BLaER1 treated with 17β-estradiol and CSF1 and Interleukin-3, amounts not matched to agents 10 nM and 100 nM (cell line): ENCODE measurements around the gene EIF6.

ENCODE experiments used
- H3K27ac ChIP-seq, 11 experiments: shearing (Covaris generic); formaldehyde crosslinking; 2 replicates each; pipeline ENCODE4 v1.8.1; 2022
- H3K27me3 ChIP-seq, 11 experiments: shearing (Covaris generic); formaldehyde crosslinking; 2 replicates each; pipeline ENCODE4 v1.8.1; 2022
- H3K36me3 ChIP-seq, 11 experiments: shearing (Covaris generic); formaldehyde crosslinking; 2 replicates each; pipeline ENCODE4 v1.8.1; 2022
- H3K4me1 ChIP-seq, 10 experiments: shearing (Covaris generic); formaldehyde crosslinking; 2 replicates each; pipeline ENCODE4 v1.8.1; 2022
- H3K4me2 ChIP-seq, 11 experiments: shearing (Covaris generic); formaldehyde crosslinking; 2 replicates each; pipeline ENCODE4 v1.8.1; 2022
- H3K4me3 ChIP-seq, 10 experiments: shearing (Covaris generic); formaldehyde crosslinking; 2 replicates each; pipeline ENCODE4 v1.8.1; 2022
- H3K9ac ChIP-seq, 11 experiments: shearing (Covaris generic); formaldehyde crosslinking; 2 replicates each; pipeline ENCODE4 v1.8.1; 2022
- H3K9me3 ChIP-seq, 11 experiments: shearing (Covaris generic); formaldehyde crosslinking; replicated peaks in 1 of 11; 2 replicates each; pipeline ENCODE4 v1.8.1; 2022
- H4K20me1 ChIP-seq, 11 experiments: shearing (Covaris generic); formaldehyde crosslinking; 2 replicates each; pipeline ENCODE4 v1.8.1; 2022
- Cebpa-rat ChIP-seq, 11 experiments: shearing (Covaris generic); IDR thresholded peaks; 2 replicates each; pipeline ENCODE4 v1.8.1; 2022

The EIF6 gene

GRCh38 chr20:35307666-35308653, 23.4 kb upstream of the EIF6 start:
- peak overlapping the region in 2 of 11 experiments; percentile 76 to 87; a peak in 1 of 22 replicates for H3K27ac ChIP-seq

DNA sequence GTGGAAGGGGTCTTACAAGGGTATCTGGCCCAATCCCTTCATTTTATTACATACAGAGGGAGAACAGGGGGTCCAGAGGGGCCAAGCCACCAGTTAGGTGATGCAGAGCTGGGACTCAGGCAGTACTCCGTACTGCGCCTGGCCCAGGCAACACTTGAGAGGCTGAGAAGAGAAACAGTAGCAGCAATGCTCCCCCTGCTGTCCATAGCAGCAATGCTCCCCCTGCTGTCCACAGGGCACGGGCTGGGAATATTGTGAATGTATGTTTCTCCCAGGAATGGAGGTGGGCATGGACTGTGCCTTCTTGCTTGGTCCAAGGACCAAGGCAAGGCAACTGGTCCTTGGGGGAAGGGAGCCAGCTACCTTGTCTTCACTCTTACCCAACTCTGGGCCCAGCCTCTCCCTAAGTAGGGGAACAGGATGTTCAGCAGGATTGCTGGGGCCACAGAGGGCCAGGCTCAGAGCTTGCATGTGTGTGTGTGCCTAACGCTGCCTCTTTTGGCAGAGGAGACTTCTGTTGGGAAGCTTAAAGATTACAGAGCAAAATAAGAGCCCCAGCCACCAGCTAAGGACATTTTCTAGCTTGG, 22.5 kb upstream of the EIF6 start:
- peaks cover 11 to 56% (median 25%) of the 10 kb centered on the region in 10 experiments; a peak in 19 of 20 replicates for H3K4me1 ChIP-seq
- peak overlapping the region in 2 of 11 experiments; percentile 53 to 64; a peak in 2 of 22 replicates for H3K9ac ChIP-seq
- peak overlapping the region in 3 of 11 experiments; percentile 76 to 92 (median 89); a peak in 6 of 22 replicates for H3K4me2 ChIP-seq
- H3K4me3 ChIP-seq, result no peak overlapping the region
- H3K27ac ChIP-seq, result peak overlapping the region in 3 of 11 experiments; percentile 69 to 87 (median 76); a peak in 7 of 22 replicates
- H3K9me3 ChIP-seq, result no peaks in the 10 kb centered on the region
- TF ChIP-seq Cebpa-rat (IDR thresholded peaks at IDR 0.05), result no peak
- H3K36me3 ChIP-seq, result peaks cover 21 to 71% (median 49%) of the 10 kb centered on the region in 11 experiments; a peak in 21 of 22 replicates
- peaks cover 0 to 41% (median 0%) of the 10 kb centered on the region in 11 experiments; a peak in 3 of 22 replicates for H4K20me1 ChIP-seq
- H3K27me3 ChIP-seq, result no peaks in the 10 kb centered on the region

More at GRCh38 chr20:35307666-35308653, 23.4 kb upstream of the EIF6 start:
- H3K36me3 ChIP-seq, result peaks cover 16 to 71% (median 50%) of the 10 kb centered on the region in 11 experiments; a peak in 21 of 22 replicates
- peaks cover 11 to 65% (median 31%) of the 10 kb centered on the region in 10 experiments; a peak in 19 of 20 replicates for H3K4me1 ChIP-seq
- no peak for TF ChIP-seq Cebpa-rat (IDR thresholded peaks at IDR 0.05)
- peak overlapping the region in 9 of 11 experiments; percentile 2 to 92 (median 32); a peak in 11 of 22 replicates for H3K4me2 ChIP-seq
- no peaks in the 10 kb centered on the region for H3K27me3 ChIP-seq
- peak overlapping the region in 1 of 11 experiments; percentile 6; a peak in 2 of 22 replicates for H3K9ac ChIP-seq
- no peak overlapping the region for H3K4me3 ChIP-seq
- H4K20me1 ChIP-seq, result peaks cover 0 to 41% (median 0%) of the 10 kb centered on the region in 11 experiments; a peak in 3 of 22 replicates
- no peaks in the 10 kb centered on the region for H3K9me3 ChIP-seq

DNA sequence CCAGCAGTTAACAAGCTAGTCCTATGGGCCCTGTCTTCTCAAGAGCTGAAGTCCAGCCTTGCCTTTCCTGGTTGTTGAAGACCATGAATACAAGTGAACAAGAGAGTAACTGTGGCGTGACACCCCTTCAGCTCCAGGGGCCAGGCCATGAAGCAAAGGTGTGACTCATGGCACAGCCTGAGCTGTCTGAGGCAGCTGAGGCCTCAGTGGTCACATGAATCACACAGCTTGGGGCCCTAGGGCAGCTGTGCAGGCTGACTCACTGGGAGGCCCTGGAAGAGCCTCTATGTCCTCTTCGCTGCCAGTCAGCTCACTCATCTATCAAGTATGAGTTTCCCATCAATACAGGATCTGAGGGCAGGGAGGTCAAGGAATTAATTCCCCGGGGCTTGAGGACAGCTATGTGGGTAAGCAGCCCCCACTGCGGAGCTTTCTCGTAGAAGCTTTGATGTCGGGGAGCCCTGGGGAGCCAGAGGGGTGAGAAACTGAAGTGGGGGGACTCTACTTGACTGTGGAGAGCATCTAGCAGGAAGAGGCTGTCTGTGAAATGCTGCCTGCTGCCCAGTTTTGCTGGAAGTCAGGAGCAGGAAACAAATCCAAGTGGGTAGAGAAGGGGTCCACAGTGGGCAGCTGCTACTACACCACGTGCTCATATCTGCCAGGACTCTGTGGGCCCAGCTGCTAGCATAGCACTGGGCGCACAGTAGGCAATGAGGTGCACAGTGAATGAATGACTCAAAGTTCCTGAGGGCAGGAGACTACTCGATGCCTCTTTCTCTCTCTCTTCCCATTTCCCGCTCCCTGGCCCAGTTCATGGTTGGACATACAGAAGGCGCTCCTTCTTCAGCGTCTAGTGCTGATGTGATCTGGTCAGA, 21.3 kb upstream of the EIF6 start:
- peak overlapping the region in 5 of 11 experiments; percentile 21 to 92 (median 76); a peak in 9 of 22 replicates for H3K4me2 ChIP-seq
- no peak overlapping the region; a peak in 1 of 20 replicates for H3K4me3 ChIP-seq
- no peaks in the 10 kb centered on the region for H3K27me3 ChIP-seq
- peaks cover 10 to 67% (median 43%) of the 10 kb centered on the region in 11 experiments; a peak in 20 of 22 replicates for H3K36me3 ChIP-seq
- peaks cover 11 to 51% (median 24%) of the 10 kb centered on the region in 10 experiments; a peak in 19 of 20 replicates for H3K4me1 ChIP-seq
- H3K27ac ChIP-seq, result peak overlapping the region in 7 of 11 experiments; percentile 13 to 87 (median 69); a peak in 12 of 22 replicates
- no peaks in the 10 kb centered on the region for H3K9me3 ChIP-seq
- H3K9ac ChIP-seq, result peak overlapping the region in 5 of 11 experiments; percentile 14 to 64 (median 48); a peak in 9 of 22 replicates
- TF ChIP-seq Cebpa-rat (IDR thresholded peaks at IDR 0.05), result no peak
- H4K20me1 ChIP-seq, result peaks cover 0 to 41% (median 0%) of the 10 kb centered on the region in 11 experiments; a peak in 3 of 22 replicates

- H3K4me3 ChIP-seq, result no peak overlapping the region
- H3K27me3 ChIP-seq, result no peaks in the 10 kb centered on the region
- H3K9me3 ChIP-seq, result no peaks in the 10 kb centered on the region
- peak overlapping the region in 4 of 11 experiments; percentile 65 to 92 (median 82); a peak in 7 of 22 replicates for H3K4me2 ChIP-seq
- H3K4me1 ChIP-seq, result peaks cover 11 to 51% (median 24%) of the 10 kb centered on the region in 10 experiments; a peak in 19 of 20 replicates
- H3K9ac ChIP-seq, result peak overlapping the region in 5 of 11 experiments; percentile 14 to 64 (median 48); a peak in 6 of 22 replicates
- TF ChIP-seq Cebpa-rat (IDR thresholded peaks at IDR 0.05), result no peak
- H3K27ac ChIP-seq, result peak overlapping the region in 8 of 11 experiments; percentile 1 to 87 (median 55); a peak in 10 of 22 replicates
- peaks cover 0 to 41% (median 0%) of the 10 kb centered on the region in 11 experiments; a peak in 3 of 22 replicates for H4K20me1 ChIP-seq
- peaks cover 6 to 63% (median 38%) of the 10 kb centered on the region in 11 experiments; a peak in 20 of 22 replicates for H3K36me3 ChIP-seq
Measured at GRCh38 chr20:35304956-35305355, 20.4 kb upstream of the EIF6 start.

DNA sequence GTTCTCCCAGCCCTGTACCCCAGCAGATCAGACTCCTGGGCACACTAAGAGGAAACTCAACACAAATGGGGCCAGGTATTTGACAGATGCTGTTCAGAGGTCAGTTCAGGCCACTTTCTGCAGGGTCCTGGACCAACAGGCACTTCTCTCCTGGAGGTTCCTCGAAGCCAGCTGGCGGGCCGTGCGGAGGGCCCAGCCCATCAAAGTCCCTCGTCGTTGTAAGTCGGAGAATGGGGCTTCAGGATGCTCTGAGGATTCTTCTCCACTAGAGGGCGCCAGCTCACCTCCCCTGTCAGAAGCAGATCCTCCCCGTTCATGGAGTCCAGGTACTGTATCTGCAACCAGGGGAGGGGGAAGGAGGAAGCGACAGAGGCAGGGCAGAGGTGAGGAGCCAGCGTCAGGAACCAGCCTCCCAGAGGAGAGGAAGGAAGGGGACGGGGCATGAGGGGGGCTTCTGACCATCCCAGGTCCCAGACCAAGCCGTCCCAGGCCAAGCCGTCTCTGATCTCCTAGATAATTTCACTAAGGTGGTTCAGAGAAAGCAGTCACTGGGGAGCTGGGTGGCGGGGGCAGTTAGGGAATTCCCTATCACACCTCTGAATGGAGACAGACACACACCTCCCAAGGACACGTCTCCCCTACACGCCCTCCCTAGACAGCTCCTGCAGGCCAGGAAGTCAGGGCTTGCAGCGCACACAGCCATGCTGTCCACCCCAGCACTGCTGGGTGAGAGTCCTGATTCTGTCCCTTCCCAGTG, 19.3 kb upstream of the EIF6 start:
- Histone ChIP-seq H3K9me3 (no peaks in the 10 kb centered on the region), H3K9ac (0 out of 22 replicates have a peak overlapping the region, but pooled peaks of 1 of the 11 experiments have one; percentile 7), H3K27ac (peak overlapping the region in 1 of 11 experiments; percentile 76; a peak in 2 of 22 replicates), H3K4me2 (peak overlapping the region in 2 of 11 experiments; percentile 89 to 92; a peak in 3 of 22 replicates), H3K27me3 (no peaks in the 10 kb centered on the region), H3K4me1 (peaks cover 11 to 51% (median 24%) of the 10 kb centered on the region in 10 experiments; a peak in 19 of 20 replicates), H4K20me1 (peaks cover 0 to 41% (median 0%) of the 10 kb centered on the region in 11 experiments; a peak in 3 of 22 replicates), H3K4me3 (no peak overlapping the region), H3K36me3 (peaks cover 5 to 53% (median 31%) of the 10 kb centered on the region in 11 experiments; a peak in 18 of 22 replicates)
- TF ChIP-seq Cebpa-rat (IDR thresholded peaks at IDR 0.05), result no peak

DNA sequence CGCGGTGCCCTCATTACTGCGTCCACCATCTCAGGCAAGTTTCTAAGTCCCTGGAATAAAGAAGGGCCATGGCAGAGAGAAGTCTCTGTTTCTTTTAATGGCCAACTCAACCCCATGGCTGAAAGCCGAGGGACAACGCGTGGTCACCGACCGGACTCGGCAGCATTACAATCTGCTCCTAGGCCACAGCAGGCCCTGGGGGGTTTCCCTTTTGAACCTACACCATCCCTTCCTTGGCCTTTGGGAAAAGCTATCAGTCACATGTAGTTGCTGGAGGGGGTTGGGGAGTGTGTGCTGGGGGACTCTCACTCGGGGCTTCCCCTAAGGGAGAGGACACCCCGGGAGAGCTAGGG, 18.8 kb upstream of the EIF6 start:
- H3K9ac ChIP-seq, result 0 out of 22 replicates have a peak overlapping the region, but pooled peaks of 1 of the 11 experiments have one; percentile 7
- peak overlapping the region in 1 of 11 experiments; percentile 89; a peak in 1 of 22 replicates for H3K4me2 ChIP-seq
- peaks cover 0 to 38% (median 0%) of the 10 kb centered on the region in 11 experiments; a peak in 3 of 22 replicates for H4K20me1 ChIP-seq
- H3K4me1 ChIP-seq, result peaks cover 11 to 49% (median 23%) of the 10 kb centered on the region in 10 experiments; a peak in 19 of 20 replicates
- no peak overlapping the region for H3K4me3 ChIP-seq
- no peak for TF ChIP-seq Cebpa-rat (IDR thresholded peaks at IDR 0.05)
- H3K9me3 ChIP-seq, result no peaks in the 10 kb centered on the region
- no peak overlapping the region for H3K27ac ChIP-seq
- peaks cover 5 to 51% (median 27%) of the 10 kb centered on the region in 11 experiments; a peak in 17 of 22 replicates for H3K36me3 ChIP-seq
- no peaks in the 10 kb centered on the region for H3K27me3 ChIP-seq
